Measurements from ENCODE around the gene HKDC1.
"Not testable (repeated sequence)": the region's sequence is repeated elsewhere in the genome, so short reads cannot be mapped to it uniquely, and the experiment has no call there.

HKDC1 gene

GRCh38 chr10:69272624-69273023 is 52.5 kb downstream of the HKDC1 start:
- no peaks in the 10 kb centered on the region for H3K4me1 ChIP-seq (ENCODE audit: control insufficient read depth in 1 of 2, insufficient read depth in 2 of 2, low read length in 2 of 2)
- no peaks in the 10 kb centered on the region for H3K27me3 ChIP-seq (ENCODE audit: control insufficient read depth in 1 of 2, insufficient read depth in 2 of 2, low read length in 2 of 2)
- no peak overlapping the region for H3K4me3 ChIP-seq (ENCODE audit: low read depth in 1 of 2, low read length in 2 of 2)
- no peaks in the 10 kb centered on the region for H3K9me3 ChIP-seq (ENCODE audit: control insufficient read depth in 1 of 2, low read length in 2 of 2)
- peaks cover 0 to 1% of the 10 kb centered on the region in 2 donors for H3K36me3 ChIP-seq (ENCODE audit: control insufficient read depth in 1 of 2, insufficient read depth in 2 of 2, low read length in 2 of 2)
- no peak overlapping the region for H3K27ac ChIP-seq (ENCODE audit: low read depth, low read length)
- no peak overlapping the region for H3K9ac ChIP-seq (ENCODE audit: low read depth in 1 of 2, low read length in 2 of 2)

GRCh38 chr10:69275444-69275843 is 55.3 kb downstream of the HKDC1 start:
- Histone ChIP-seq H3K27ac (ENCODE audit: low read depth, low read length) (no peak overlapping the region), H3K9me3 (ENCODE audit: control insufficient read depth in 1 of 2, low read length in 2 of 2) (no peaks in the 10 kb centered on the region), H3K36me3 (ENCODE audit: control insufficient read depth in 1 of 2, insufficient read depth in 2 of 2, low read length in 2 of 2) (no peaks in the 10 kb centered on the region), H3K27me3 (ENCODE audit: control insufficient read depth in 1 of 2, insufficient read depth in 2 of 2, low read length in 2 of 2) (no peaks in the 10 kb centered on the region), H3K4me3 (ENCODE audit: low read depth in 1 of 2, low read length in 2 of 2) (no peak overlapping the region), H3K9ac (ENCODE audit: low read depth in 1 of 2, low read length in 2 of 2) (no peak overlapping the region), H3K4me1 (ENCODE audit: control insufficient read depth in 1 of 2, insufficient read depth in 2 of 2, low read length in 2 of 2) (no peaks in the 10 kb centered on the region)

- H3K4me1 ChIP-seq (ENCODE audit: control insufficient read depth in 1 of 2, insufficient read depth in 2 of 2, low read length in 2 of 2), result no peaks in the 10 kb centered on the region
- H3K9ac ChIP-seq (ENCODE audit: low read depth in 1 of 2, low read length in 2 of 2), result no peak overlapping the region
These were observed 56.4 kb downstream of the HKDC1 start for GRCh38 chr10:69276503-69276902.

GRCh38 chr10:69278446-69278963 is 58.4 kb downstream of the HKDC1 start, which contains the start of gene HK1:
HK1 (plus strand) TSS chr10:69278496.
- Histone ChIP-seq H3K9me3 (ENCODE audit: control insufficient read depth in 1 of 2, low read length in 2 of 2) (no peaks in the 10 kb centered on the region), H3K27me3 (ENCODE audit: control insufficient read depth in 1 of 2, insufficient read depth in 2 of 2, low read length in 2 of 2) (no peaks in the 10 kb centered on the region), H3K9ac (ENCODE audit: low read depth in 1 of 2, low read length in 2 of 2) (no peak within 1 kb of the TSS), H3K4me3 (ENCODE audit: low read depth in 1 of 2, low read length in 2 of 2) (no peak within 1 kb of the TSS), H3K36me3 (ENCODE audit: control insufficient read depth in 1 of 2, insufficient read depth in 2 of 2, low read length in 2 of 2) (no peaks in the 10 kb centered on the region), H3K27ac (ENCODE audit: low read depth, low read length) (no peak within 1 kb of the TSS), H3K4me1 (ENCODE audit: control insufficient read depth in 1 of 2, insufficient read depth in 2 of 2, low read length in 2 of 2) (no peaks in the 10 kb centered on the region)

More at GRCh38 chr10:69276503-69276902, 56.4 kb downstream of the HKDC1 start:
- Histone ChIP-seq H3K9me3 (ENCODE audit: control insufficient read depth in 1 of 2, low read length in 2 of 2) (no peaks in the 10 kb centered on the region), H3K27ac (ENCODE audit: low read depth, low read length) (no peak overlapping the region), H3K36me3 (ENCODE audit: control insufficient read depth in 1 of 2, insufficient read depth in 2 of 2, low read length in 2 of 2) (no peaks in the 10 kb centered on the region), H3K27me3 (ENCODE audit: control insufficient read depth in 1 of 2, insufficient read depth in 2 of 2, low read length in 2 of 2) (no peaks in the 10 kb centered on the region), H3K4me3 (ENCODE audit: low read depth in 1 of 2, low read length in 2 of 2) (no peak overlapping the region)

GRCh38 chr10:69279110-69279509 is 59.0 kb downstream of the HKDC1 start:
- Histone ChIP-seq H3K27me3 (ENCODE audit: control insufficient read depth in 1 of 2, insufficient read depth in 2 of 2, low read length in 2 of 2) (no peaks in the 10 kb centered on the region), H3K4me3 (ENCODE audit: low read depth in 1 of 2, low read length in 2 of 2) (no peak overlapping the region), H3K9ac (ENCODE audit: low read depth in 1 of 2, low read length in 2 of 2) (no peak overlapping the region), H3K36me3 (ENCODE audit: control insufficient read depth in 1 of 2, insufficient read depth in 2 of 2, low read length in 2 of 2) (no peaks in the 10 kb centered on the region), H3K4me1 (ENCODE audit: control insufficient read depth in 1 of 2, insufficient read depth in 2 of 2, low read length in 2 of 2) (no peaks in the 10 kb centered on the region), H3K27ac (ENCODE audit: low read depth, low read length) (no peak overlapping the region), H3K9me3 (ENCODE audit: control insufficient read depth in 1 of 2, low read length in 2 of 2) (no peaks in the 10 kb centered on the region)

GRCh38 chr10:69281507-69282413 is 61.6 kb downstream of the HKDC1 start:
- Histone ChIP-seq H3K27me3 (ENCODE audit: control insufficient read depth in 1 of 2, insufficient read depth in 2 of 2, low read length in 2 of 2) (no peaks in the 10 kb centered on the region), H3K27ac (ENCODE audit: low read depth, low read length) (no peak overlapping the region), H3K4me3 (ENCODE audit: low read depth in 1 of 2, low read length in 2 of 2) (no peak overlapping the region), H3K9ac (ENCODE audit: low read depth in 1 of 2, low read length in 2 of 2) (no peak overlapping the region), H3K4me1 (ENCODE audit: control insufficient read depth in 1 of 2, insufficient read depth in 2 of 2, low read length in 2 of 2) (no peaks in the 10 kb centered on the region), H3K36me3 (ENCODE audit: control insufficient read depth in 1 of 2, insufficient read depth in 2 of 2, low read length in 2 of 2) (no peaks in the 10 kb centered on the region), H3K9me3 (ENCODE audit: control insufficient read depth in 1 of 2, low read length in 2 of 2) (no peaks in the 10 kb centered on the region)

- not testable (repeated sequence) for H3K4me3 ChIP-seq (ENCODE audit: low read depth in 1 of 2, low read length in 2 of 2); H3K27ac ChIP-seq (ENCODE audit: low read depth, low read length); H3K4me1 ChIP-seq (ENCODE audit: control insufficient read depth in 1 of 2, insufficient read depth in 2 of 2, low read length in 2 of 2)
These were observed 64.3 kb downstream of the HKDC1 start for GRCh38 chr10:69284402-69284801.

GRCh38 chr10:69285699-69286098 is 65.6 kb downstream of the HKDC1 start:
- no peaks in the 10 kb centered on the region for H3K36me3 ChIP-seq (ENCODE audit: control insufficient read depth in 1 of 2, insufficient read depth in 2 of 2, low read length in 2 of 2)
- H3K27me3 ChIP-seq (ENCODE audit: control insufficient read depth in 1 of 2, insufficient read depth in 2 of 2, low read length in 2 of 2), result no peaks in the 10 kb centered on the region

More at GRCh38 chr10:69284402-69284801, 64.3 kb downstream of the HKDC1 start:
- H3K9me3 ChIP-seq (ENCODE audit: control insufficient read depth in 1 of 2, low read length in 2 of 2); H3K36me3 ChIP-seq (ENCODE audit: control insufficient read depth in 1 of 2, insufficient read depth in 2 of 2, low read length in 2 of 2); H3K9ac ChIP-seq (ENCODE audit: low read depth in 1 of 2, low read length in 2 of 2); H3K27me3 ChIP-seq (ENCODE audit: control insufficient read depth in 1 of 2, insufficient read depth in 2 of 2, low read length in 2 of 2): not testable (repeated sequence)

GRCh38 chr10:69287181-69287580 is 67.0 kb downstream of the HKDC1 start:
- Histone ChIP-seq H3K9me3 (ENCODE audit: control insufficient read depth in 1 of 2, low read length in 2 of 2) (no peaks in the 10 kb centered on the region), H3K4me3 (ENCODE audit: low read depth in 1 of 2, low read length in 2 of 2) (no peak overlapping the region), H3K27ac (ENCODE audit: low read depth, low read length) (no peak overlapping the region), H3K27me3 (ENCODE audit: control insufficient read depth in 1 of 2, insufficient read depth in 2 of 2, low read length in 2 of 2) (no peaks in the 10 kb centered on the region), H3K36me3 (ENCODE audit: control insufficient read depth in 1 of 2, insufficient read depth in 2 of 2, low read length in 2 of 2) (no peaks in the 10 kb centered on the region), H3K9ac (ENCODE audit: low read depth in 1 of 2, low read length in 2 of 2) (no peak overlapping the region), H3K4me1 (ENCODE audit: control insufficient read depth in 1 of 2, insufficient read depth in 2 of 2, low read length in 2 of 2) (no peaks in the 10 kb centered on the region)

More at GRCh38 chr10:69285699-69286098, 65.6 kb downstream of the HKDC1 start:
- Histone ChIP-seq H3K4me3 (ENCODE audit: low read depth in 1 of 2, low read length in 2 of 2) (no peak overlapping the region), H3K27ac (ENCODE audit: low read depth, low read length) (no peak overlapping the region), H3K4me1 (ENCODE audit: control insufficient read depth in 1 of 2, insufficient read depth in 2 of 2, low read length in 2 of 2) (no peaks in the 10 kb centered on the region), H3K9ac (ENCODE audit: low read depth in 1 of 2, low read length in 2 of 2) (no peak overlapping the region), H3K9me3 (ENCODE audit: control insufficient read depth in 1 of 2, low read length in 2 of 2) (no peaks in the 10 kb centered on the region)

GRCh38 chr10:69290993-69291392 is 70.9 kb downstream of the HKDC1 start:
- no peaks in the 10 kb centered on the region for H3K36me3 ChIP-seq (ENCODE audit: control insufficient read depth in 1 of 2, insufficient read depth in 2 of 2, low read length in 2 of 2)
- no peaks in the 10 kb centered on the region for H3K9me3 ChIP-seq (ENCODE audit: control insufficient read depth in 1 of 2, low read length in 2 of 2)
- H3K9ac ChIP-seq (ENCODE audit: low read depth in 1 of 2, low read length in 2 of 2), result no peak overlapping the region
- no peak overlapping the region for H3K27ac ChIP-seq (ENCODE audit: low read depth, low read length)
- no peaks in the 10 kb centered on the region for H3K4me1 ChIP-seq (ENCODE audit: control insufficient read depth in 1 of 2, insufficient read depth in 2 of 2, low read length in 2 of 2)
- peaks cover 0 to 9% of the 10 kb centered on the region in 2 donors for H3K27me3 ChIP-seq (ENCODE audit: control insufficient read depth in 1 of 2, insufficient read depth in 2 of 2, low read length in 2 of 2)
- H3K4me3 ChIP-seq (ENCODE audit: low read depth in 1 of 2, low read length in 2 of 2), result no peak overlapping the region
